ENCODE data around the gene PRR18. TPM values are rescaled to one million over a fixed set of nuclear protein-coding genes. Genes with fewer than 3 reads are reported as not detected.

Gene PRR18
- total and polyA plus RNA-seq, 2 of the 13 experiments (the other 11 are each of a cell fraction or from before 2014, with no cell fraction given): 0.04 TPM

DNA sequence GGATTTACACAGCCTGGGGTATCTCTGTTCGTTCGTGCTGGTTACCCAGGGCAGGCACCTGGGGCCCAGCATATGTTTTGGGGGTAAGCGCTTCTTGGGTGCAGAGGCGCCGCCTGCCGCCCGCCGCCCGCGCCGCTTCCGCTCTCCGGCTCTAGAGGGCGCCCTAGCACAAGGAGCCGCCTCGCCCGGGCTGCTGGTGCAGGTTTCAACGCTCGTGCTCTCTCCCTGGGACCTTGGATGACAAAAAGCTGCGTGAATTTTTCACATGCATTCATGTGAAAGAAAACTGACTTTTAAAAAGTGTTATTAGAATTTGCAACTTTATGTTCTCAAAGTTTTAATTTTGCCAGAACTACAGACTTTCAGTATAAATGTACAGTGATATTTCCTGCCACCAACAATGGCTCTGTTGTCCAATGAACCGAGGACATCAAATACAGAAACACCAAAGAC, 32.5 kb downstream of the PRR18 start (continued):
- TF ChIP-seq, protein P1, sequence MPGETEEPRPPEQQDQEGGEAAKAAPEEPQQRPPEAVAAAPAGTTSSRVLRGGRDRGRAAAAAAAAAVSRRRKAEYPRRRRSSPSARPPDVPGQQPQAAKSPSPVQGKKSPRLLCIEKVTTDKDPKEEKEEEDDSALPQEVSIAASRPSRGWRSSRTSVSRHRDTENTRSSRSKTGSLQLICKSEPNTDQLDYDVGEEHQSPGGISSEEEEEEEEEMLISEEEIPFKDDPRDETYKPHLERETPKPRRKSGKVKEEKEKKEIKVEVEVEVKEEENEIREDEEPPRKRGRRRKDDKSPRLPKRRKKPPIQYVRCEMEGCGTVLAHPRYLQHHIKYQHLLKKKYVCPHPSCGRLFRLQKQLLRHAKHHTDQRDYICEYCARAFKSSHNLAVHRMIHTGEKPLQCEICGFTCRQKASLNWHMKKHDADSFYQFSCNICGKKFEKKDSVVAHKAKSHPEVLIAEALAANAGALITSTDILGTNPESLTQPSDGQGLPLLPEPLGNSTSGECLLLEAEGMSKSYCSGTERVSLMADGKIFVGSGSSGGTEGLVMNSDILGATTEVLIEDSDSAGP (CRISPR knock-in tag; IDR thresholded peaks at IDR 0.05; ENCODE audit: borderline replicate concordance): peak; percentile 30; the same call in 1 of the 2 replicates

DNA sequence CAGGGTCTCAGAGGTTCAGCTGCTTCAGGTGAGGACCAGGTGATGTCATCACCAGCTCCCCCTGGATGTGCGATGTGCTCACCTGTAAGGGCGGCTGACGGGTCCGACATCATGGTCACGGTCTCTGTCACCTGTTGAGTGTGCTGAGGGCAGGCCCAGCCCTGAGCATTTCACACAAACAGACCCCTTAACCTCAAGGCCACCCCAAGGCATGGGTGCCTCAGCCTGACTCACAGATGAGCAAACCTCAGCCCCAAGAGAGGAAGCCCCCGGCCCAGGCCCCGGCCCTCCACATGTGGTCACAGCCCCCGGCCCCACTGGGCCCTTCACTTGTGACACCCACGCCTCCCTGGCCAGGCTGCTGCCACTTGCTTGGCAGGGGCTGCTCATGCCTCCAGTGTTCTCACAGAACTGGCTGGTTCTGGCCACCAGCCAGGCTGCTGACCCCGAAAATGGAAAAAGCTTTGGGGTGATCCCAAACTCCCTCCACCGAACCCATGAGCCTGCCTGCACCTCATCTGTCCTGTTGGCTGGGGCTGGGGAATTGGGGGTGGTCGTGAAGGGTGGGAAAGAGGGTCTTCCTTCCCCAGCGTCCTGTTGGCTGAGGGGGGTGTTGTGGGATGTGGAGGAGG, 33.3 kb downstream of the PRR18 start:
- Histone ChIP-seq H3K9ac (ENCODE audit: insufficient read depth, low read depth, low read length) (no peak overlapping the region), H2AFZ (ENCODE audit: low read length) (no peak overlapping the region), H3K27me3 (ENCODE audit: control insufficient read depth in 1 of 2, insufficient read depth in 2 of 2, low read length in 2 of 2) (peaks cover 9 to 26% of the 10 kb centered on the region in 2 experiments), H3K36me3 (replicated peaks in 1 of 2; ENCODE audit: control insufficient read depth in 1 of 2, insufficient read depth in 2 of 2, low read length in 2 of 2) (no peaks in the 10 kb centered on the region), H3K79me2 (ENCODE audit: insufficient read depth, low read length) (no peaks in the 10 kb centered on the region), H3K4me3 (replicated peaks in 1 of 3; ENCODE audit: insufficient read depth in 1 of 3, low read depth in 2 of 3, low read length in 3 of 3) (no peak overlapping the region), H3K9me3 (ENCODE audit: low read length) (no peaks in the 10 kb centered on the region), H3K4me1 (ENCODE audit: insufficient read depth, low read length) (peaks cover 7% of the 10 kb centered on the region; the same call in 1 of the 2 replicates), H3K27ac (ENCODE audit: extremely low read length, insufficient read depth, low read length) (no peak overlapping the region), H4K20me1 (ENCODE audit: insufficient read depth, low read length) (no peaks in the 10 kb centered on the region), H3K4me2 (ENCODE audit: low read depth, low read length) (no peak overlapping the region)
- ChIA-PET CTCF (ENCODE audit: low intra/inter-chr PET ratio, low total read pairs) (interaction anchor here (1.0 to 3.6 kb wide), 4 partner anchors 107 to 189 kb away, joined by 3 to 52 read pairs (median 11); partner anchors contain the start of gene MPC1), POLR2A (no interaction called here)
- TF ChIP-seq ATF7 (IDR thresholded peaks at IDR 0.05) (peak; percentile 57), ATF7 (CRISPR knock-in tag; IDR thresholded peaks at IDR 0.05) (no peak), ZKSCAN1 (IDR thresholded peaks at IDR 0.05; ENCODE audit: low read length) (no peak), NFE2 (CRISPR knock-in tag; IDR thresholded peaks at IDR 0.05) (no peak), IRF2 (CRISPR knock-in tag; IDR thresholded peaks at IDR 0.05) (no peak), CREB1 (IDR thresholded peaks at IDR 0.05) (peak; percentile 55), CREB1 (CRISPR knock-in tag; IDR thresholded peaks at IDR 0.05) (no peak), ZNF101 (CRISPR knock-in tag; IDR thresholded peaks at IDR 0.05; ENCODE audit: borderline replicate concordance, low read depth) (no peak), ZNF484 (CRISPR knock-in tag; IDR thresholded peaks at IDR 0.05; ENCODE audit: borderline replicate concordance, low read depth) (no peak)
- TF ChIP-seq, protein P2, sequence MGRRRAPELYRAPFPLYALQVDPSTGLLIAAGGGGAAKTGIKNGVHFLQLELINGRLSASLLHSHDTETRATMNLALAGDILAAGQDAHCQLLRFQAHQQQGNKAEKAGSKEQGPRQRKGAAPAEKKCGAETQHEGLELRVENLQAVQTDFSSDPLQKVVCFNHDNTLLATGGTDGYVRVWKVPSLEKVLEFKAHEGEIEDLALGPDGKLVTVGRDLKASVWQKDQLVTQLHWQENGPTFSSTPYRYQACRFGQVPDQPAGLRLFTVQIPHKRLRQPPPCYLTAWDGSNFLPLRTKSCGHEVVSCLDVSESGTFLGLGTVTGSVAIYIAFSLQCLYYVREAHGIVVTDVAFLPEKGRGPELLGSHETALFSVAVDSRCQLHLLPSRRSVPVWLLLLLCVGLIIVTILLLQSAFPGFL (CRISPR knock-in tag; IDR thresholded peaks at IDR 0.05): no peak
- DNase-seq (ENCODE audit: low spot score) (no peak), FAIRE-seq (no peak), ATAC-seq (no peak; the same call in 2 of the 3 replicates)
- in situ Hi-C loops (cut with HindIII; ENCODE audit: extremely low pct_ligation_motif_present, low pct_unique_long_range_greater_than_20kb) (loop anchor here (5.0 kb wide), 1 partner anchor 127 kb away; no protein-coding TSS in a partner anchor), intact Hi-C loops (cut with micrococcal nuclease; ENCODE audit: unreplicated experiment) (loop anchor here (1.0 to 10.0 kb wide), 6 partner anchors 38 to 317 kb away; partner anchors contain the start of gene MPC1)
- 14% methylated on average over 13 of the region's 13 CpGs for WGBS (ENCODE audit: low lambda C conversion rate)
- BruUV-seq (replicated peaks): no TSS peak

Measured in HepG2 (cell line).